H9 (cell line): ENCODE measurements around the gene CRYBA2. TPM values are rescaled to one million over a fixed set of nuclear protein-coding genes. Genes with fewer than 3 reads are reported as not detected.
A peak's percentile ranks its signal among the peaks of the same experiment; 100 is the strongest.

Source experiments
- DNase-seq: peaks from one replicate; pipeline ENCODE4 v3.0.0-alpha.2; 2017
- H2AFZ ChIP-seq: one replicate; pipeline ENCODE4 v1.6.1; 2013; ENCODE audit warnings: mild to moderate bottlenecking, low read length, control low read depth, moderate library complexity
- H2AK5ac ChIP-seq: 2 replicates; pipeline ENCODE4 v1.6.1; 2013; ENCODE audit warnings: low read length, control low read depth, mixed read lengths; ENCODE audit not compliant: insufficient read length
- H2BK120ac ChIP-seq: one replicate; pipeline ENCODE4 v1.6.1; 2013; ENCODE audit warnings: low read depth, mild to moderate bottlenecking, low read length, control low read depth, inconsistent platforms; ENCODE audit not compliant: poor library complexity, severe bottlenecking
- H2BK12ac ChIP-seq: 2 replicates; pipeline ENCODE4 v1.6.1; 2013; ENCODE audit warnings: low read length, control low read depth, mixed read lengths, low read depth; ENCODE audit not compliant: insufficient read length
- H2BK15ac ChIP-seq: 2 replicates; pipeline ENCODE4 v1.6.1; 2013; ENCODE audit warnings: low read depth, low read length, control low read depth
- H2BK20ac ChIP-seq: one replicate; pipeline ENCODE4 v1.6.1; 2013; ENCODE audit warnings: low read depth, mild to moderate bottlenecking, low read length, control low read depth, inconsistent platforms; ENCODE audit not compliant: poor library complexity, severe bottlenecking
- H2BK5ac ChIP-seq: 2 replicates; pipeline ENCODE4 v1.6.1; 2013; ENCODE audit warnings: low read length, control low read depth, mixed read lengths; ENCODE audit not compliant: insufficient read length
- H3K14ac ChIP-seq: 2 replicates; pipeline ENCODE4 v1.6.1; 2013; ENCODE audit warnings: low read length, control low read depth; ENCODE audit not compliant: insufficient read depth
- H3K18ac ChIP-seq: 2 replicates; pipeline ENCODE4 v1.6.1; 2013; ENCODE audit warnings: low read depth, mild to moderate bottlenecking, mixed read lengths, low read length, control low read depth; ENCODE audit not compliant: insufficient read length
- H3K23ac ChIP-seq: 2 replicates; pipeline ENCODE4 v1.6.1; 2013; ENCODE audit warnings: low read length, control low read depth, mixed read lengths, low read depth; ENCODE audit not compliant: insufficient read length
- H3K23me2 ChIP-seq: 2 replicates; pipeline ENCODE4 v1.6.1; 2013; ENCODE audit warnings: low read depth, mild to moderate bottlenecking, mixed read lengths, low read length, control low read depth; ENCODE audit not compliant: insufficient read length, poor library complexity, severe bottlenecking
- H3K27ac ChIP-seq: 2 replicates; pipeline ENCODE4 v1.5.1; 2013; ENCODE audit warnings: low read length, control low read depth, mixed read lengths, low read depth; ENCODE audit not compliant: insufficient read length
- H3K27me3 ChIP-seq: 2 replicates; pipeline ENCODE4 v1.6.1; 2013; ENCODE audit warnings: low read length, control low read depth, inconsistent platforms; ENCODE audit not compliant: insufficient read depth
- H3K4ac ChIP-seq: 2 replicates; pipeline ENCODE4 v1.6.1; 2013; ENCODE audit warnings: low read depth, mild to moderate bottlenecking, control low read depth, inconsistent platforms, low read length, moderate library complexity
- H3K4me1 ChIP-seq: 2 replicates; pipeline ENCODE4 v1.6.1; 2013; ENCODE audit warnings: low read length, control low read depth, inconsistent platforms; ENCODE audit not compliant: insufficient read depth
- H3K4me2 ChIP-seq: 2 replicates; pipeline ENCODE4 v1.6.1; 2013; ENCODE audit warnings: low read length, control low read depth, mixed read lengths; ENCODE audit not compliant: insufficient read length, insufficient read depth
- H3K56ac ChIP-seq: 2 replicates; pipeline ENCODE4 v1.6.1; 2013; ENCODE audit warnings: low read depth, mild to moderate bottlenecking, mixed read lengths, low read length, control low read depth; ENCODE audit not compliant: insufficient read length
- H3K79me1 ChIP-seq: 2 replicates; pipeline ENCODE4 v1.6.1; 2013; ENCODE audit warnings: low read depth, mild to moderate bottlenecking, moderate library complexity, low read length, control low read depth, inconsistent platforms; ENCODE audit not compliant: insufficient read depth, poor library complexity, severe bottlenecking
- H3K79me2 ChIP-seq: 2 replicates; pipeline ENCODE4 v1.6.1; 2013; ENCODE audit warnings: low read length, control low read depth, inconsistent platforms; ENCODE audit not compliant: insufficient read depth
- H3K9ac ChIP-seq: 2 replicates; pipeline ENCODE4 v1.6.1; 2013; ENCODE audit warnings: low read length, control low read depth, mixed read lengths; ENCODE audit not compliant: insufficient read length; ENCODE audit errors: extremely low read depth
- H3K9me3 ChIP-seq: one replicate; pipeline ENCODE4 v1.6.1; 2013; ENCODE audit warnings: low read depth, low read length, inconsistent platforms; ENCODE audit not compliant: control insufficient read depth
- H3T11ph ChIP-seq: one replicate; pipeline ENCODE4 v1.6.1; 2013; ENCODE audit warnings: mild to moderate bottlenecking, low read length, control low read depth, inconsistent platforms
- H4K20me1 ChIP-seq: one replicate; pipeline ENCODE4 v1.6.1; 2013; ENCODE audit not compliant: control insufficient read depth, insufficient read length, insufficient read depth
- H4K5ac ChIP-seq: 2 replicates; pipeline ENCODE4 v1.6.1; 2013; ENCODE audit warnings: low read depth, mild to moderate bottlenecking, mixed read lengths, low read length, control low read depth; ENCODE audit not compliant: insufficient read length
- H4K8ac ChIP-seq: replicated peaks from 2 replicates; pipeline ENCODE4 v1.6.1; 2013; ENCODE audit warnings: low read length, control low read depth, mixed read lengths, low read depth; ENCODE audit not compliant: insufficient read length
- H4K91ac ChIP-seq: 2 replicates; pipeline ENCODE4 v1.6.1; 2013; ENCODE audit warnings: low read depth, mild to moderate bottlenecking, moderate library complexity, mixed read lengths, low read length, control low read depth; ENCODE audit not compliant: insufficient read length
- H3K27ac Mint-ChIP-seq, 3 experiments: 2 replicates in 2 of 3; 3 replicates in 1 of 3; pipeline ENCODE4 v1.8.0; 2020 to 2021; ENCODE audit warnings: mixed read lengths in 3 of 3, mild to moderate bottlenecking in 1 of 3, moderate library complexity in 1 of 3
- H3K27me3 Mint-ChIP-seq: 2 replicates; pipeline ENCODE4 v1.8.0; 2021; ENCODE audit warnings: low read depth, mild to moderate bottlenecking, moderate library complexity, mixed read lengths
- H3K36me3 Mint-ChIP-seq, 3 experiments: 2 replicates in 2 of 3; 3 replicates in 1 of 3; pipeline ENCODE4 v1.8.0; 2020 to 2021; ENCODE audit warnings: low read depth in 3 of 3, mixed read lengths in 3 of 3; ENCODE audit not compliant: insufficient read depth in 1 of 3
- H3K4me1 Mint-ChIP-seq, 2 experiments: 2 replicates each; pipeline ENCODE4 v1.8.0; 2020; ENCODE audit warnings: mixed read lengths in 2 of 2
- H3K4me3 Mint-ChIP-seq, 2 experiments: 2 replicates in 1 of 2; 3 replicates in 1 of 2; pipeline ENCODE4 v1.8.0; 2020 to 2021; ENCODE audit warnings: mild to moderate bottlenecking in 2 of 2, mixed read lengths in 2 of 2, moderate library complexity in 1 of 2
- H3K9me3 Mint-ChIP-seq, 2 experiments: 2 replicates in 1 of 2; 3 replicates in 1 of 2; pipeline ENCODE4 v1.8.0; 2020; ENCODE audit warnings: mild to moderate bottlenecking in 2 of 2, mixed read lengths in 2 of 2, moderate library complexity in 1 of 2
- WGBS: extraction: QIAGEN DNeasy Blood & Tissue Kit; methylation state at CpG from one replicate; pipeline ENCODE4 v1.1.7; 2013; ENCODE audit warnings: missing lambda C conversion rate, low lambda C conversion rate, mixed read lengths; ENCODE audit not compliant: insufficient read length; ENCODE audit errors: extremely low coverage; 5-methylcytosine and 5-hydroxymethylcytosine counted together
- total RNA-seq: library from RNA; stranded (reverse); gene quantifications from 2 replicates; pipeline ENCODE4 v1.2.1, GENCODE V29; 2021
- TF ChIP-seq, protein P1 (sequence below): fragments of 200-600 bp; sonication (generic); conservative IDR thresholded peaks from 3 replicates; pipeline ENCODE4 v1.8.0; 2021; ENCODE audit warnings: antibody characterized with exemption, mild to moderate bottlenecking

The CRYBA2 gene
- total RNA-seq, 1 experiment from 2014 or later = not detected

DNA sequence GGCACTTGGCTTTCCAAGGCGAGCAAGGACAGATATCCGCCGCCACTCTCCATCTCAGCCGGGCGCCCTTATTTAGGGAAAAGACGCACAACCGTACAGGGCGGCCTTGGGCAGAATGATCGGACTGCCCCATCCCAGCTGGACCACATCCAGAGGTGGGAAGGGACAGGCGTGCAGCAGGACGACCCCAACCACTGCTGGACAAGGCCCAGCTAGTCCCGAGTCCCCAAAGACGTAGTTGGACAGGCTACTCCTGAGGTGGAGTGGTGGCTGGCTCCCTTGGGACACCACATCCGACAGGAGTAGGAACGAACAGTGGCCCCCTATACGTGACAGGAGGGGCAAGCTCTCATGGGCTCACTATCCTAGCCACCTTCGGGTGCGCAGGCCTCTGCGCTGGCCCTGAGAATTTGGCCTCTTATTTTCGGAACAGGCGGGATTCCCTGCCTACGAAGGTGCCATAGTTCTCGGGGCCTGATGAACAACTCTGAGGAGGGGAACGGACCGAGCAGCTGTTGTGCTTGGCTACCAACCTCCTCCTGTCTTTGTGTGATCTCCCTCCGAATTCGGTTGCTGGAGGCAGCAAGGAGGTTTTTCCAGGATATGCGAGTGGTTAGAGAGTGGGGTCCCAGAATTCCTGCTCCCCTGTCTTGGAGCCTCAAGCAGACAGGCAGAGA, 10.5 kb downstream of the CRYBA2 start:
- no peak overlapping the region for H4K91ac ChIP-seq
- H3K4me1 Mint-ChIP-seq = peaks cover 10 to 33% of the 10 kb centered on the region in 2 experiments
- H2BK20ac ChIP-seq = no peak overlapping the region
- peaks cover 2 to 5% of the 10 kb centered on the region in 2 experiments; a peak in 2 of 5 replicates for H3K9me3 Mint-ChIP-seq
- H3K9ac ChIP-seq = no peak overlapping the region
- WGBS = no CpG with 5 or more reads among the region's 28 CpGs
- no peak overlapping the region for H4K8ac ChIP-seq
- H3T11ph ChIP-seq = no peak overlapping the region
- peak overlapping the region; percentile 32 for H3K4me2 ChIP-seq
- DNase-seq = no peak
- H3K79me1 ChIP-seq = no peaks in the 10 kb centered on the region
- no peaks in the 10 kb centered on the region for H3K9me3 ChIP-seq
- peaks cover 16% of the 10 kb centered on the region for H3K23me2 ChIP-seq
- H3K27me3 ChIP-seq = peaks cover 69% of the 10 kb centered on the region
- no peak overlapping the region for H2AK5ac ChIP-seq
- peak overlapping the region in 1 of 2 experiments; percentile 65; a peak in 3 of 5 replicates for H3K4me3 Mint-ChIP-seq
- no peak overlapping the region for H2BK120ac ChIP-seq
- no peak overlapping the region for H3K14ac ChIP-seq
- H2BK12ac ChIP-seq = no peak overlapping the region
- no peak overlapping the region for H3K23ac ChIP-seq
- no peak overlapping the region for H3K27ac ChIP-seq
- H3K79me2 ChIP-seq = no peaks in the 10 kb centered on the region
- H3K36me3 Mint-ChIP-seq = peaks cover 0 to 2% (median 0%) of the 10 kb centered on the region in 3 experiments; a peak in 1 of 7 replicates
- TF ChIP-seq, protein P1, sequence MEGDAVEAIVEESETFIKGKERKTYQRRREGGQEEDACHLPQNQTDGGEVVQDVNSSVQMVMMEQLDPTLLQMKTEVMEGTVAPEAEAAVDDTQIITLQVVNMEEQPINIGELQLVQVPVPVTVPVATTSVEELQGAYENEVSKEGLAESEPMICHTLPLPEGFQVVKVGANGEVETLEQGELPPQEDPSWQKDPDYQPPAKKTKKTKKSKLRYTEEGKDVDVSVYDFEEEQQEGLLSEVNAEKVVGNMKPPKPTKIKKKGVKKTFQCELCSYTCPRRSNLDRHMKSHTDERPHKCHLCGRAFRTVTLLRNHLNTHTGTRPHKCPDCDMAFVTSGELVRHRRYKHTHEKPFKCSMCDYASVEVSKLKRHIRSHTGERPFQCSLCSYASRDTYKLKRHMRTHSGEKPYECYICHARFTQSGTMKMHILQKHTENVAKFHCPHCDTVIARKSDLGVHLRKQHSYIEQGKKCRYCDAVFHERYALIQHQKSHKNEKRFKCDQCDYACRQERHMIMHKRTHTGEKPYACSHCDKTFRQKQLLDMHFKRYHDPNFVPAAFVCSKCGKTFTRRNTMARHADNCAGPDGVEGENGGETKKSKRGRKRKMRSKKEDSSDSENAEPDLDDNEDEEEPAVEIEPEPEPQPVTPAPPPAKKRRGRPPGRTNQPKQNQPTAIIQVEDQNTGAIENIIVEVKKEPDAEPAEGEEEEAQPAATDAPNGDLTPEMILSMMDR = no peak
- no peak overlapping the region for H3K27ac Mint-ChIP-seq
- no peaks in the 10 kb centered on the region; the same call in 1 of the 2 replicates for H3K4me1 ChIP-seq
- no peak overlapping the region for H3K56ac ChIP-seq
- no peak overlapping the region for H2BK15ac ChIP-seq
- no peak overlapping the region for H4K5ac ChIP-seq
- no peak overlapping the region for H2AFZ ChIP-seq
- no peak overlapping the region for H2BK5ac ChIP-seq
- H3K4ac ChIP-seq = no peak overlapping the region
- H3K18ac ChIP-seq = no peak overlapping the region
- H3K27me3 Mint-ChIP-seq = peaks cover 99% of the 10 kb centered on the region
- no peaks in the 10 kb centered on the region for H4K20me1 ChIP-seq
